Measurements from ENCODE around the gene ZNF575.

GRCh38 chr19:43552198-43552450 is 19.1 kb downstream of the ZNF575 start:
- TF ChIP-seq CREB1 (IDR thresholded peaks at IDR 0.05; ENCODE audit: low read depth) (no peak), TAF1 (IDR thresholded peaks at IDR 0.05; ENCODE audit: low read depth) (no peak), YY1 (IDR thresholded peaks at IDR 0.05; ENCODE audit: low read depth) (no peak), EP300 (IDR thresholded peaks at IDR 0.05; ENCODE audit: borderline replicate concordance) (no peak), EGR1 (IDR thresholded peaks at IDR 0.05) (no peak), REST (IDR thresholded peaks at IDR 0.05; ENCODE audit: low read depth) (no peak), TCF12 (IDR thresholded peaks at IDR 0.05; ENCODE audit: low read depth) (no peak), ZBTB7A (IDR thresholded peaks at IDR 0.05; ENCODE audit: low read depth) (no peak), CEBPB (IDR thresholded peaks at IDR 0.05) (no peak), NFIC (IDR thresholded peaks at IDR 0.05) (no peak), RAD21 (IDR thresholded peaks at IDR 0.05; ENCODE audit: low read depth) (no peak)
- TF ChIP-seq, protein P1, sequence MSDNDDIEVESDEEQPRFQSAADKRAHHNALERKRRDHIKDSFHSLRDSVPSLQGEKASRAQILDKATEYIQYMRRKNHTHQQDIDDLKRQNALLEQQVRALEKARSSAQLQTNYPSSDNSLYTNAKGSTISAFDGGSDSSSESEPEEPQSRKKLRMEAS (IDR thresholded peaks at IDR 0.05) = no peak
- TF ChIP-seq, protein P2, sequence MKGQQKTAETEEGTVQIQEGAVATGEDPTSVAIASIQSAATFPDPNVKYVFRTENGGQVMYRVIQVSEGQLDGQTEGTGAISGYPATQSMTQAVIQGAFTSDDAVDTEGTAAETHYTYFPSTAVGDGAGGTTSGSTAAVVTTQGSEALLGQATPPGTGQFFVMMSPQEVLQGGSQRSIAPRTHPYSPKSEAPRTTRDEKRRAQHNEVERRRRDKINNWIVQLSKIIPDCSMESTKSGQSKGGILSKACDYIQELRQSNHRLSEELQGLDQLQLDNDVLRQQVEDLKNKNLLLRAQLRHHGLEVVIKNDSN (IDR thresholded peaks at IDR 0.05) = no peak
